ENCODE data around the gene MICALL1.

The MICALL1 gene

GRCh38 chr22:37918580-37919270 is 12.6 kb downstream of the MICALL1 start:
- no peak overlapping the region for H2BK120ac ChIP-seq (ENCODE audit: insufficient read depth, low read length, poor library complexity)
- no peak overlapping the region for H4K8ac ChIP-seq (ENCODE audit: low read depth, low read length)
- H3K4me2 ChIP-seq (ENCODE audit: low read length): no peak overlapping the region
- no CpG with 5 or more reads among the region's 25 CpGs for WGBS (ENCODE audit: extremely low coverage, insufficient coverage, insufficient read length)
- H4K12ac ChIP-seq (ENCODE audit: low read depth, low read length): no peak overlapping the region
- H2BK5ac ChIP-seq (ENCODE audit: low read depth, low read length, poor library complexity): no peak overlapping the region
- no peak overlapping the region for H3K14ac ChIP-seq (ENCODE audit: low read length)
- DNase-seq: no peak
- no peak overlapping the region for H2BK12ac ChIP-seq (ENCODE audit: low read length)
- H4K91ac ChIP-seq (ENCODE audit: low read depth, low read length): no peak overlapping the region
- H3K79me2 ChIP-seq (ENCODE audit: control insufficient read depth, insufficient read depth, low read length, poor library complexity): no peaks in the 10 kb centered on the region
- no peak overlapping the region for H3K23ac ChIP-seq (ENCODE audit: low read length)
- no peaks in the 10 kb centered on the region for H3K4me1 ChIP-seq (ENCODE audit: control insufficient read depth in 1 of 2, insufficient read depth in 2 of 2, low read length in 2 of 2)
- peaks cover 5% of the 10 kb centered on the region for H3K9me3 ChIP-seq (ENCODE audit: insufficient read depth, low read depth, low read length)
- H3K9ac ChIP-seq (ENCODE audit: low read length): no peak overlapping the region
- H2AFZ ChIP-seq (ENCODE audit: insufficient read depth, low read length, poor library complexity): no peak overlapping the region
- H2AK5ac ChIP-seq (ENCODE audit: low read length): no peak overlapping the region
- H3K4me3 ChIP-seq (ENCODE audit: low read depth, low read length): peak overlapping the region; percentile 28
- peaks cover 78 to 81% of the 10 kb centered on the region in 2 experiments for H3K36me3 ChIP-seq (ENCODE audit: control insufficient read depth in 1 of 2, insufficient read depth in 2 of 2, low read length in 2 of 2)
- H3K27me3 ChIP-seq (ENCODE audit: insufficient read depth, low read length): no peaks in the 10 kb centered on the region
- H3K27ac ChIP-seq (ENCODE audit: low read depth, low read length): no peak overlapping the region
- no peak overlapping the region for H3K18ac ChIP-seq (ENCODE audit: low read length)
- H3K79me1 ChIP-seq (ENCODE audit: low read length): no peaks in the 10 kb centered on the region
- no peak overlapping the region for H3K4ac ChIP-seq (ENCODE audit: low read depth, low read length)

- no peak overlapping the region for H3K27ac ChIP-seq (ENCODE audit: low read depth, low read length)
- no peaks in the 10 kb centered on the region for H3K27me3 ChIP-seq (ENCODE audit: insufficient read depth, low read length)
- no peak overlapping the region for H4K12ac ChIP-seq (ENCODE audit: low read depth, low read length)
- H3K9ac ChIP-seq (ENCODE audit: low read length): no peak overlapping the region
- no peaks in the 10 kb centered on the region for H3K4me1 ChIP-seq (ENCODE audit: control insufficient read depth in 1 of 2, insufficient read depth in 2 of 2, low read length in 2 of 2)
- H3K18ac ChIP-seq (ENCODE audit: low read length): no peak overlapping the region
- H4K91ac ChIP-seq (ENCODE audit: low read depth, low read length): no peak overlapping the region
- no peak overlapping the region for H2BK5ac ChIP-seq (ENCODE audit: low read depth, low read length, poor library complexity)
- peaks cover 85 to 88% of the 10 kb centered on the region in 2 experiments for H3K36me3 ChIP-seq (ENCODE audit: control insufficient read depth in 1 of 2, insufficient read depth in 2 of 2, low read length in 2 of 2)
- no peak overlapping the region for H3K4me2 ChIP-seq (ENCODE audit: low read length)
- H3K79me1 ChIP-seq (ENCODE audit: low read length): no peaks in the 10 kb centered on the region
- H4K8ac ChIP-seq (ENCODE audit: low read depth, low read length): no peak overlapping the region
- no peak overlapping the region for H3K23ac ChIP-seq (ENCODE audit: low read length)
- no peak overlapping the region for H2AK5ac ChIP-seq (ENCODE audit: low read length)
- H3K4ac ChIP-seq (ENCODE audit: low read depth, low read length): no peak overlapping the region
- H3K9me3 ChIP-seq (ENCODE audit: insufficient read depth, low read depth, low read length): peaks cover 5% of the 10 kb centered on the region
- no peak overlapping the region for H2BK120ac ChIP-seq (ENCODE audit: insufficient read depth, low read length, poor library complexity)
- H3K79me2 ChIP-seq (ENCODE audit: control insufficient read depth, insufficient read depth, low read length, poor library complexity): no peaks in the 10 kb centered on the region
- H2AFZ ChIP-seq (ENCODE audit: insufficient read depth, low read length, poor library complexity): no peak overlapping the region
- WGBS (ENCODE audit: extremely low coverage, insufficient coverage, insufficient read length): no CpG with 5 or more reads among the region's 5 CpGs
- H2BK12ac ChIP-seq (ENCODE audit: low read length): no peak overlapping the region
- DNase-seq: no peak
- no peak overlapping the region for H3K14ac ChIP-seq (ENCODE audit: low read length)
- H3K4me3 ChIP-seq (ENCODE audit: low read depth, low read length): no peak overlapping the region
These were observed 14.0 kb downstream of the MICALL1 start for GRCh38 chr22:37920126-37920525.

GRCh38 chr22:37922191-37922590 is 16.1 kb downstream of the MICALL1 start:
- H3K4ac ChIP-seq (ENCODE audit: low read depth, low read length): no peak overlapping the region
- H3K79me2 ChIP-seq (ENCODE audit: control insufficient read depth, insufficient read depth, low read length, poor library complexity): no peaks in the 10 kb centered on the region
- H4K8ac ChIP-seq (ENCODE audit: low read depth, low read length): no peak overlapping the region
- no peak overlapping the region for H2AFZ ChIP-seq (ENCODE audit: insufficient read depth, low read length, poor library complexity)
- no peak overlapping the region for H3K23ac ChIP-seq (ENCODE audit: low read length)
- H3K79me1 ChIP-seq (ENCODE audit: low read length): no peaks in the 10 kb centered on the region
- H3K9ac ChIP-seq (ENCODE audit: low read length): no peak overlapping the region
- H3K27me3 ChIP-seq (ENCODE audit: insufficient read depth, low read length): no peaks in the 10 kb centered on the region
- H3K36me3 ChIP-seq (ENCODE audit: control insufficient read depth in 1 of 2, insufficient read depth in 2 of 2, low read length in 2 of 2): peaks cover 89% of the 10 kb centered on the region in 2 experiments
- no peak overlapping the region for H3K14ac ChIP-seq (ENCODE audit: low read length)
- no peak overlapping the region for H2BK120ac ChIP-seq (ENCODE audit: insufficient read depth, low read length, poor library complexity)
- H3K27ac ChIP-seq (ENCODE audit: low read depth, low read length): no peak overlapping the region
- no peak for DNase-seq
- no peak overlapping the region for H3K4me2 ChIP-seq (ENCODE audit: low read length)
- H2BK12ac ChIP-seq (ENCODE audit: low read length): no peak overlapping the region
- no peak overlapping the region for H4K12ac ChIP-seq (ENCODE audit: low read depth, low read length)
- H3K18ac ChIP-seq (ENCODE audit: low read length): no peak overlapping the region
- no peak overlapping the region for H2BK5ac ChIP-seq (ENCODE audit: low read depth, low read length, poor library complexity)
- WGBS (ENCODE audit: extremely low coverage, insufficient coverage, insufficient read length): no CpG with 5 or more reads among the region's 11 CpGs
- H4K91ac ChIP-seq (ENCODE audit: low read depth, low read length): no peak overlapping the region
- H3K4me1 ChIP-seq (ENCODE audit: control insufficient read depth in 1 of 2, insufficient read depth in 2 of 2, low read length in 2 of 2): no peaks in the 10 kb centered on the region
- H3K9me3 ChIP-seq (ENCODE audit: insufficient read depth, low read depth, low read length): peaks cover 4% of the 10 kb centered on the region
- H3K4me3 ChIP-seq (ENCODE audit: low read depth, low read length): no peak overlapping the region
- no peak overlapping the region for H2AK5ac ChIP-seq (ENCODE audit: low read length)

GRCh38 chr22:37923927-37924326 is 17.8 kb downstream of the MICALL1 start:
- no peak overlapping the region for H2AK5ac ChIP-seq (ENCODE audit: low read length)
- no peak overlapping the region for H3K14ac ChIP-seq (ENCODE audit: low read length)
- H3K4me2 ChIP-seq (ENCODE audit: low read length): no peak overlapping the region
- no peak overlapping the region for H3K9ac ChIP-seq (ENCODE audit: low read length)
- H2BK120ac ChIP-seq (ENCODE audit: insufficient read depth, low read length, poor library complexity): no peak overlapping the region
- H2BK12ac ChIP-seq (ENCODE audit: low read length): no peak overlapping the region
- H3K18ac ChIP-seq (ENCODE audit: low read length): no peak overlapping the region
- H3K23ac ChIP-seq (ENCODE audit: low read length): no peak overlapping the region
- no peak overlapping the region for H2BK5ac ChIP-seq (ENCODE audit: low read depth, low read length, poor library complexity)
- H3K27me3 ChIP-seq (ENCODE audit: insufficient read depth, low read length): no peaks in the 10 kb centered on the region
- no peaks in the 10 kb centered on the region for H3K79me2 ChIP-seq (ENCODE audit: control insufficient read depth, insufficient read depth, low read length, poor library complexity)
- H4K8ac ChIP-seq (ENCODE audit: low read depth, low read length): no peak overlapping the region
- H3K4me1 ChIP-seq (ENCODE audit: control insufficient read depth in 1 of 2, insufficient read depth in 2 of 2, low read length in 2 of 2): no peaks in the 10 kb centered on the region
- H3K79me1 ChIP-seq (ENCODE audit: low read length): no peaks in the 10 kb centered on the region
- H3K4me3 ChIP-seq (ENCODE audit: low read depth, low read length): no peak overlapping the region
- H3K27ac ChIP-seq (ENCODE audit: low read depth, low read length): no peak overlapping the region
- H2AFZ ChIP-seq (ENCODE audit: insufficient read depth, low read length, poor library complexity): no peak overlapping the region
- no peak overlapping the region for H4K91ac ChIP-seq (ENCODE audit: low read depth, low read length)
- peaks cover 2% of the 10 kb centered on the region for H3K9me3 ChIP-seq (ENCODE audit: insufficient read depth, low read depth, low read length)
- no peak overlapping the region for H3K4ac ChIP-seq (ENCODE audit: low read depth, low read length)
- peaks cover 84 to 86% of the 10 kb centered on the region in 2 experiments for H3K36me3 ChIP-seq (ENCODE audit: control insufficient read depth in 1 of 2, insufficient read depth in 2 of 2, low read length in 2 of 2)
- WGBS (ENCODE audit: extremely low coverage, insufficient coverage, insufficient read length): no CpG with 5 or more reads among the region's 4 CpGs
- no peak overlapping the region for H4K12ac ChIP-seq (ENCODE audit: low read depth, low read length)
- DNase-seq: no peak

All from trophoblast cell (in vitro differentiated cells and primary cell).